ENCODE results near the gene C5orf52. TPM values are rescaled to one million over a fixed set of nuclear protein-coding genes. Genes with fewer than 3 reads are reported as not detected.

The C5orf52 gene
- not detected for total RNA-seq

- H3K9me3 Mint-ChIP-seq = no peaks in the 10 kb centered on the region
- peak within 1 kb of the TSS; percentile 84 for H3K4me3 Mint-ChIP-seq
- H3K36me3 Mint-ChIP-seq (ENCODE audit: low read depth) = no peaks in the 10 kb centered on the region
- peaks cover 5% of the 10 kb centered on the region for H3K27me3 Mint-ChIP-seq
- ATAC-seq (replicated peaks) = peak; percentile 64
- H3K4me1 Mint-ChIP-seq = peaks cover 15% of the 10 kb centered on the region
- peak within 1 kb of the TSS; percentile 64 for H3K27ac Mint-ChIP-seq
Observed at GRCh38 chr5:157670662-157671591, at the start of gene C5orf52. C5orf52 (plus strand) TSS chr5:157671533; CDS start chr5:157671615, 82 bp downstream.

DNA sequence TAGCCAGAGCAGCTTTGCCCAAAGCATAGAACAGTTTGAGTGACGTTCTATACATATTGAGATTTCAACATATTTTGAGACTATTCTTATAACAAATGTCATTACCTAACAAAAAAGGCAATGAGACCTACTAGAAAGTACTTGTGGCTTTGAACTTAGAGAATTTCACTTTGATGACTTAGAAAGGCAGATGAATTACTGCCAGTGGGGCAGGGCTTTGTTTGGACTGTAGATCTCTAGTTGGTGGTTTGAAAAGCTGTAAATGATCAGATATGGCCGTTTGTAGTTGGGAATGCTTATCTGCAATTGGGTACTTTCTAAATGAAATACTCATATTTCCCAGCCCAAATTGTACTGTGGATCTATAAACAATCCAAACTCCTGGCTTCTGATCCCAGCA lies 47.2 kb upstream of the C5orf52 start:
- H3K4me3 Mint-ChIP-seq = no peak overlapping the region
- no peaks in the 10 kb centered on the region for H3K9me3 Mint-ChIP-seq
- ATAC-seq (replicated peaks) = no peak

GRCh38 chr5:157626831-157627230 lies 44.5 kb upstream of the C5orf52 start:
- Mint-ChIP-seq H3K4me1 (no peaks in the 10 kb centered on the region), H3K27ac (no peak overlapping the region), H3K4me3 (no peak overlapping the region), H3K27me3 (no peaks in the 10 kb centered on the region), H3K9me3 (no peaks in the 10 kb centered on the region), H3K36me3 (ENCODE audit: low read depth) (no peaks in the 10 kb centered on the region)
- ATAC-seq (replicated peaks) = no peak

More for the DNA sequence above, 47.2 kb upstream of the C5orf52 start:
- H3K36me3 Mint-ChIP-seq (ENCODE audit: low read depth) = no peaks in the 10 kb centered on the region
- no peak overlapping the region for H3K27ac Mint-ChIP-seq
- H3K4me1 Mint-ChIP-seq = no peaks in the 10 kb centered on the region
- H3K27me3 Mint-ChIP-seq = no peaks in the 10 kb centered on the region

- no peak overlapping the region for H3K4me3 Mint-ChIP-seq
- ATAC-seq (replicated peaks) = no peak
- H3K36me3 Mint-ChIP-seq (ENCODE audit: low read depth) = no peaks in the 10 kb centered on the region
- no peaks in the 10 kb centered on the region for H3K4me1 Mint-ChIP-seq
- H3K9me3 Mint-ChIP-seq = no peaks in the 10 kb centered on the region
- H3K27me3 Mint-ChIP-seq = no peaks in the 10 kb centered on the region
- no peak overlapping the region for H3K27ac Mint-ChIP-seq
Observed at GRCh38 chr5:157630341-157630740, 41.0 kb upstream of the C5orf52 start.

GRCh38 chr5:157640406-157641066 lies 30.8 kb upstream of the C5orf52 start:
- H3K27me3 Mint-ChIP-seq = no peaks in the 10 kb centered on the region
- H3K9me3 Mint-ChIP-seq = no peaks in the 10 kb centered on the region
- no peaks in the 10 kb centered on the region for H3K4me1 Mint-ChIP-seq
- H3K4me3 Mint-ChIP-seq = no peak overlapping the region
- no peak overlapping the region for H3K27ac Mint-ChIP-seq
- ATAC-seq (replicated peaks) = no peak
- H3K36me3 Mint-ChIP-seq (ENCODE audit: low read depth) = no peaks in the 10 kb centered on the region

- Mint-ChIP-seq H3K27ac (no peak overlapping the region), H3K27me3 (no peaks in the 10 kb centered on the region), H3K36me3 (ENCODE audit: low read depth) (no peaks in the 10 kb centered on the region), H3K4me1 (peaks cover 10% of the 10 kb centered on the region), H3K4me3 (no peak overlapping the region), H3K9me3 (peaks cover 4% of the 10 kb centered on the region)
- ATAC-seq (replicated peaks) = no peak
Observed at GRCh38 chr5:157648275-157648990, 22.9 kb upstream of the C5orf52 start.

DNA sequence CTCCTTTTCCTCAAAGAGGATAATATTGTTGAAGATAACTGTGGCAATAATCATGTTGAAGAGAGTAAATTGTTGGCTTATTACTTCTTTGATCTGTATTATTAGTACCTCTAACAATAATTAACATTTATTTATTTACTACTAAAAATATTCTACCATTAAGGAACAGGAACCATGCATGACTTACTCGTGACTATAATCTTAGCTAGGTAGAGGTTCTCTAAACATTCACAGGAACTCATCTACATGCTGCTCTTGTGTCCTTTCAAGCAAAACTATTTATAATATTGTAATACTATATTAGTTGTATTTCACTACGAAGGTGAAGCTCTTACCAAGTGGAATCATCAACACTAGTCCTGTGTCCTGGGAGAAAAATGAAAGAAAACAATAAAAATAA lies 22.2 kb upstream of the C5orf52 start:
- no peaks in the 10 kb centered on the region for H3K27me3 Mint-ChIP-seq
- H3K27ac Mint-ChIP-seq = no peak overlapping the region
- peaks cover 6% of the 10 kb centered on the region for H3K9me3 Mint-ChIP-seq
- H3K4me3 Mint-ChIP-seq = no peak overlapping the region
- H3K36me3 Mint-ChIP-seq (ENCODE audit: low read depth) = no peaks in the 10 kb centered on the region
- peaks cover 10% of the 10 kb centered on the region for H3K4me1 Mint-ChIP-seq
- ATAC-seq (replicated peaks) = no peak

DNA sequence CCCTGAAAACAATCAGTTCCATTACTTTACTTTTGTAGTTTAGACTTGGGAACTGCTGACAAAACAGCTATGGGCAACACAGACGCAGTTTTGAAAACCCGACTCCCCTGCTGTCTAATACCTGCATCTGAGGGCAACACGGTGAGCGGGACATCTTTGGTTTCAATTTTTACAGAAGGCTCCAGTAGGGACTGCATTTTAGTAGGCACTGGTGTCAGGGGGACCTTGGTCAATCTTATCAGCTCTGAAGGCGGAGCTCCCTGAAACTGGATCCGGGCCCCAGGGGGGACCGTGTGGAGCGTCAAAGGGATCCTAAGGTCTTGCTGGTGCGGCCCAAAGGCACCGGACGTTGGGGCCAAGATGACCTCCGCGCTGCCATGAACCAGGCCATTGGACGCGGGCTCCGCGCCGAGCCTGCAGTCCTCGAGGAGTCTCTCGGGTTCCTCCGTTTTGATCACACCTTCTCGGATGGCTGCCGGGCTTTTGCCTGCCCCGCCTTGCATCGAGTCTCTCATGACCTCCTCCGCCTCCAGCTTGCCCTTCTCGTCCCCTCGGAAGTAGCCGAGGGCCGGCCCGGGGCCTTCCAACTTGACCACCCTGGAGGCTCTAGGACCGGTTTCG lies 20.2 kb upstream of the C5orf52 start:
- no peak for ATAC-seq (replicated peaks)
- H3K9me3 Mint-ChIP-seq = peaks cover 6% of the 10 kb centered on the region
- H3K4me3 Mint-ChIP-seq = peak overlapping the region; percentile 86

DNA sequence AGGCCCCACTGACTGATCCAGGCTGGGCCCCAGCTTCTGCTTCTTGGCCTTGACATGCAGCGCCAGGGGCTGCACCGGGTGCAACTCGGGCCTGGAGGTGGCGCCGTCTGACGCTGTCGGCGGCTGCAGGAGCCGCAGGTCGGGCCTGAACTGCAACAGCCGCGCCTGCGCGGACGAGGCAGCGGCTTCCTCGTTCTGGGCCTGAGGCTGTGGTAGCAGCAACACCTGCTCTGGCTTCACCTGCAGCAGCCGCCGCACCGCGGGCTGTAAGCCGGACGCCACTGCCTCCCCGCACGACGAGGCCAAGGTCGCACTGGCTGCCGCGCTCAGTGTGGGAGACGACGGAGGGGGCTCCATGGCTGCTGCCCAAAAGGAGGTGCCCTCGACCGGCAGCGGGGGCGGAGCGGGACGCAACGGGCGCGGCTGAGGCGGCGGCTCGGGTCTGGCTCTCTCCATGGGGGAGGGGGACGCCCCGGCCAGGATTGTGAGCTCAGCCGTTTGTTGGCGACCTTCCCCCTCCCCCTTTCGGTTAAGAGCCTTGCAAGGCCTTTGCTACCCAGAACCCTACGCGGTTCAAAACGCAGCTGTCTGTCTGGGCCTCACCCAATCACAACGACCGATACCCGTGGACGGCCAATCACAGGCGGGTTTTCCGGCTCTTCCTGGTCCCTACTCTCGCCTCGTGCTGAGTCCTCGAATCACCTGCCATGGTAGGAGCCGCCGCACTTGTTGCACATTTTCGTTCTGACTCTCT lies 19.5 kb upstream of the C5orf52 start:
- peaks cover 10% of the 10 kb centered on the region for H3K4me1 Mint-ChIP-seq
- no peaks in the 10 kb centered on the region for H3K36me3 Mint-ChIP-seq (ENCODE audit: low read depth)
- peak; percentile 99 for ATAC-seq (replicated peaks)

More for the DNA sequence above, 20.2 kb upstream of the C5orf52 start:
- peaks cover 10% of the 10 kb centered on the region for H3K4me1 Mint-ChIP-seq
- H3K27ac Mint-ChIP-seq = peak overlapping the region; percentile 94
- no peaks in the 10 kb centered on the region for H3K36me3 Mint-ChIP-seq (ENCODE audit: low read depth)
- H3K27me3 Mint-ChIP-seq = no peaks in the 10 kb centered on the region

GRCh38 chr5:157652377-157652692 lies 19.0 kb upstream of the C5orf52 start, which contains the start of gene SOX30:
SOX30 (minus strand) TSS chr5:157652438; CDS start chr5:157652078, 360 bp downstream.
- no peaks in the 10 kb centered on the region for H3K27me3 Mint-ChIP-seq
- peak within 1 kb of the TSS; percentile 94 for H3K27ac Mint-ChIP-seq
- no peak for ATAC-seq (replicated peaks)
- peaks cover 10% of the 10 kb centered on the region for H3K4me1 Mint-ChIP-seq
- peaks cover 10% of the 10 kb centered on the region for H3K9me3 Mint-ChIP-seq
- peak within 1 kb of the TSS; percentile 86 for H3K4me3 Mint-ChIP-seq
- no peaks in the 10 kb centered on the region for H3K36me3 Mint-ChIP-seq (ENCODE audit: low read depth)

More for the DNA sequence above, 19.5 kb upstream of the C5orf52 start:
- peaks cover 10% of the 10 kb centered on the region for H3K9me3 Mint-ChIP-seq
- peak overlapping the region; percentile 94 for H3K27ac Mint-ChIP-seq
- peak overlapping the region; percentile 86 for H3K4me3 Mint-ChIP-seq
- H3K27me3 Mint-ChIP-seq = no peaks in the 10 kb centered on the region

DNA sequence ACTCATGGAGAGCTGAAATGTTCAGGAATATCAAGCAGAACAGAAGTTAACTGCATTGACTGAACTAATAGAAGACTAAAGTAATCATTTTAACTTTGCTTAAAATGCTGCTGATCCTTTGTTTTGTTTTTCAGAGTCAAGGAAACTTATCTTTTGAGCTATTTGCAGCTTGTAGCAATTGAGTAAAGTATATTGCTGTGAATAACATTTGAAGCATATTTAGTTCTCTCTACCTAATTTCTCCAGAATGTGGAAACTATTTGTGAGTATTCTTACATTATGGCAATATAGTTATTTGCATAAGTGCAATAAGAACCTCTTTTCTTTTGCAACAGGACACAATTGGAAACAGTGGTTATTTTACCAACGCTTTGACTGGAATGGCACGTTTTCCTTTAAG lies 13.8 kb upstream of the C5orf52 start:
- Mint-ChIP-seq H3K27ac (no peak overlapping the region), H3K9me3 (peaks cover 7% of the 10 kb centered on the region), H3K36me3 (ENCODE audit: low read depth) (peaks cover 6% of the 10 kb centered on the region), H3K4me3 (no peak overlapping the region), H3K27me3 (no peaks in the 10 kb centered on the region), H3K4me1 (peaks cover 4% of the 10 kb centered on the region)
- ATAC-seq (replicated peaks) = no peak

GRCh38 chr5:157658893-157659292 lies 12.4 kb upstream of the C5orf52 start:
- Mint-ChIP-seq H3K27me3 (no peaks in the 10 kb centered on the region), H3K4me3 (no peak overlapping the region), H3K9me3 (peaks cover 4% of the 10 kb centered on the region), H3K27ac (no peak overlapping the region), H3K4me1 (no peaks in the 10 kb centered on the region), H3K36me3 (ENCODE audit: low read depth) (peaks cover 6% of the 10 kb centered on the region)
- no peak for ATAC-seq (replicated peaks)

- no peak for ATAC-seq (replicated peaks)
- Mint-ChIP-seq H3K4me1 (no peaks in the 10 kb centered on the region), H3K36me3 (ENCODE audit: low read depth) (peaks cover 6% of the 10 kb centered on the region), H3K27ac (no peak overlapping the region), H3K27me3 (no peaks in the 10 kb centered on the region), H3K4me3 (no peak overlapping the region), H3K9me3 (peaks cover 4% of the 10 kb centered on the region)
Observed at GRCh38 chr5:157659868-157660660, 11.3 kb upstream of the C5orf52 start.
